Gastroesophageal sphincter (tissue), 4 donors: ENCODE data around the gene COA3. TPM values are rescaled to one million over a fixed set of nuclear protein-coding genes. Genes with fewer than 3 reads are reported as not detected.

Experiments
- ATAC-seq: fragments of 150-250 bp; one replicate; pipeline ENCODE4 v1.9.1; 2016; ENCODE audit warnings: mild to moderate bottlenecking, moderate library complexity
- H3K27ac ChIP-seq, 4 donors: fragments of 200-600 bp; sonication (generic) in 3 of 4; 1 replicate in 3 of 4; 2 replicates in 1 of 4; pipeline ENCODE4 v1.5.1; 2016 to 2019
- H3K27me3 ChIP-seq: fragments of 200-600 bp; sonication (generic); one replicate; pipeline ENCODE4 v1.5.1; 2019
- H3K36me3 ChIP-seq, 2 donors: fragments of 200-600 bp; sonication (generic); one replicate each; pipeline ENCODE4 v1.5.1; 2019; ENCODE audit warnings: control low read depth in 1 of 2
- H3K4me1 ChIP-seq, 3 donors: fragments of 200-600 bp; sonication (generic); 1 replicate in 2 of 3; 2 replicates in 1 of 3; pipeline ENCODE4 v1.5.1; 2016 to 2019; ENCODE audit warnings: control low read depth in 2 of 3
- H3K4me3 ChIP-seq, 2 donors: fragments of 200-600 bp; sonication (generic); one replicate each; pipeline ENCODE4 v1.5.1; 2019; ENCODE audit warnings: mild to moderate bottlenecking in 1 of 2, moderate library complexity in 1 of 2
- H3K9me3 ChIP-seq, 3 donors: fragments of 200-600 bp; sonication (generic); one replicate each; pipeline ENCODE4 v1.5.1; 2017 to 2019; ENCODE audit warnings: control low read depth in 2 of 3
- EP300 ChIP-seq: sonication (generic); formaldehyde crosslinking; IDR thresholded peaks from one replicate; pipeline ENCODE4 v1.6.1; 2017; ENCODE audit warnings: antibody characterized with exemption, mild to moderate bottlenecking
- POLR2A ChIP-seq, 2 donors: fragments of 450-650 bp; IDR thresholded peaks; one replicate each; pipeline ENCODE4 v1.6.1; 2017; ENCODE audit warnings: antibody characterized with exemption in 2 of 2, mild to moderate bottlenecking in 2 of 2, moderate library complexity in 1 of 2
- POLR2AphosphoS5 ChIP-seq: sonication (generic); formaldehyde crosslinking; IDR thresholded peaks from one replicate; pipeline ENCODE4 v1.6.1; 2017; ENCODE audit warnings: antibody characterized with exemption
- WGBS, 2 donors: methylation state at CpG; one replicate each; pipeline ENCODE4 v1.1.5; 2018; ENCODE audit warnings: low coverage in 1 of 2; 5-methylcytosine and 5-hydroxymethylcytosine counted together
- total RNA-seq, 4 donors: library from RNA; depleted of rRNA; stranded (reverse); fragments of >200 nt; gene quantifications; one replicate each; pipeline ENCODE4 v1.1.0, GENCODE V29; 2016
- TF ChIP-seq, protein P1 (sequence below), 4 experiments: fragments of 200-600 bp in 2 of 4; fragments of 450-650 bp in 2 of 4; sonication (generic) in 1 of 4; IDR thresholded peaks; one replicate each; pipeline ENCODE4 v1.5.1; 2017 to 2019; ENCODE audit warnings: antibody characterized with exemption in 4 of 4, mild to moderate bottlenecking in 2 of 4, moderate library complexity in 2 of 4

The COA3 gene
- total RNA-seq, 4 donors from 2014 or later, result 55.3 to 81.4 (median 66.8) TPM

DNA sequence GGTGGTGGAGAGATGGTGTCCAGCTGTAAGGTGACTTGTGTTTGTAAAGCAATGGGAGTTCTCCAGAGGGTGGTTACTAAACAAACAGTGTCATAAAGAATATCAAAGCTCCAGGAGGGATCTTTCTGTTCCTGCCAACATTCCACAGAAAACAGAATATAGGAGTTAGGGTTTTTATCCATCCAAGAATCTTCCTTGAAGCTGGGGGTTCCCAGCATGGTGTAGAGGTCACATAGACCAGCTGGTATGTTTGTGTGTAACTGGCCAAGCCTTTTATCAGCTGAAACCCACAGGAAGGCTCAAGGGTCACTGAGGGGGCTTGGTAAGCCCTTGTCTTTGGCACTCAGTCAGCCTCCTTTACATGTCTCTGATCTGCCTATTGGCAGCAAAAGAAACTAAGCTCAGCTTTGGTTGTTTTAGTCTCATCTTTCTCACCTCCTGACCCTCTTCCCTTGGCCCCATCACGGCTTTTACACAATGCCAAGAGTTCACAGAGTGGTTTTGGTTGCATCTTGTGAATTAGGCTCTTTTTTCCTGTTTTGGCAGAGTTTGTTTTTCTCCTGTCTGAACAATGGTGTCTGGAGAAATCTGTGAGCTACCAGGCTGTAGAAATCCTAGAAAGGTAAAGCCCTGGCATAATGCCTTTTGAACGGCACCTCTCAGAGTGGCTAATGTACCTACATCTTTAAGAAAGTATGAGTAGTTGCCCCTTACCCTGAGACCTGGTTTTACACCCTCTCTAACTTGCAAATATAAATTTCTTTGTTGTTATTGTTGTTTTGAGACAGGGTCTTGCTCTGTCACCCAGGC is 4.8 kb upstream of the COA3 start:
- Histone ChIP-seq H3K27ac (peak overlapping the region in 2 of 4 donors; percentile 67 to 78), H3K4me1 (peaks cover 0 to 44% (median 3%) of the 10 kb centered on the region in 3 donors), H3K36me3 (no peaks in the 10 kb centered on the region), H3K4me3 (no peak overlapping the region), H3K27me3 (no peaks in the 10 kb centered on the region), H3K9me3 (no peaks in the 10 kb centered on the region)
- ATAC-seq, result no peak
- WGBS, 2 donors, result 33 to 44% methylated on average over 2 of the region's 2 CpGs
- TF ChIP-seq POLR2AphosphoS5, result no peak
- no peak for TF ChIP-seq EP300
- TF ChIP-seq, protein P1, sequence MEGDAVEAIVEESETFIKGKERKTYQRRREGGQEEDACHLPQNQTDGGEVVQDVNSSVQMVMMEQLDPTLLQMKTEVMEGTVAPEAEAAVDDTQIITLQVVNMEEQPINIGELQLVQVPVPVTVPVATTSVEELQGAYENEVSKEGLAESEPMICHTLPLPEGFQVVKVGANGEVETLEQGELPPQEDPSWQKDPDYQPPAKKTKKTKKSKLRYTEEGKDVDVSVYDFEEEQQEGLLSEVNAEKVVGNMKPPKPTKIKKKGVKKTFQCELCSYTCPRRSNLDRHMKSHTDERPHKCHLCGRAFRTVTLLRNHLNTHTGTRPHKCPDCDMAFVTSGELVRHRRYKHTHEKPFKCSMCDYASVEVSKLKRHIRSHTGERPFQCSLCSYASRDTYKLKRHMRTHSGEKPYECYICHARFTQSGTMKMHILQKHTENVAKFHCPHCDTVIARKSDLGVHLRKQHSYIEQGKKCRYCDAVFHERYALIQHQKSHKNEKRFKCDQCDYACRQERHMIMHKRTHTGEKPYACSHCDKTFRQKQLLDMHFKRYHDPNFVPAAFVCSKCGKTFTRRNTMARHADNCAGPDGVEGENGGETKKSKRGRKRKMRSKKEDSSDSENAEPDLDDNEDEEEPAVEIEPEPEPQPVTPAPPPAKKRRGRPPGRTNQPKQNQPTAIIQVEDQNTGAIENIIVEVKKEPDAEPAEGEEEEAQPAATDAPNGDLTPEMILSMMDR (IDR thresholded peaks at IDR 0.05), result no peak
- no peak for TF ChIP-seq POLR2A (IDR thresholded peaks at IDR 0.05)

GRCh38 chr17:42798011-42798382 is 507 bp downstream of the COA3 start:
- Histone ChIP-seq H3K27ac (peak overlapping the region; percentile 11 to 84 (median 78)), H3K9me3 (no peaks in the 10 kb centered on the region), H3K4me3 (peak overlapping the region; percentile 64 to 80), H3K36me3 (peaks cover 0 to 30% of the 10 kb centered on the region in 2 donors), H3K27me3 (no peaks in the 10 kb centered on the region), H3K4me1 (peaks cover 5 to 31% (median 11%) of the 10 kb centered on the region in 3 donors)
- no peak for TF ChIP-seq POLR2AphosphoS5
- TF ChIP-seq, protein P1 (IDR thresholded peaks at IDR 0.05), result no peak
- TF ChIP-seq EP300, result no peak
- TF ChIP-seq POLR2A (IDR thresholded peaks at IDR 0.05), result no peak
- WGBS, 2 donors, result 13 to 21% methylated on average over 4 to 6 of the region's 10 CpGs
- ATAC-seq, result no peak

DNA sequence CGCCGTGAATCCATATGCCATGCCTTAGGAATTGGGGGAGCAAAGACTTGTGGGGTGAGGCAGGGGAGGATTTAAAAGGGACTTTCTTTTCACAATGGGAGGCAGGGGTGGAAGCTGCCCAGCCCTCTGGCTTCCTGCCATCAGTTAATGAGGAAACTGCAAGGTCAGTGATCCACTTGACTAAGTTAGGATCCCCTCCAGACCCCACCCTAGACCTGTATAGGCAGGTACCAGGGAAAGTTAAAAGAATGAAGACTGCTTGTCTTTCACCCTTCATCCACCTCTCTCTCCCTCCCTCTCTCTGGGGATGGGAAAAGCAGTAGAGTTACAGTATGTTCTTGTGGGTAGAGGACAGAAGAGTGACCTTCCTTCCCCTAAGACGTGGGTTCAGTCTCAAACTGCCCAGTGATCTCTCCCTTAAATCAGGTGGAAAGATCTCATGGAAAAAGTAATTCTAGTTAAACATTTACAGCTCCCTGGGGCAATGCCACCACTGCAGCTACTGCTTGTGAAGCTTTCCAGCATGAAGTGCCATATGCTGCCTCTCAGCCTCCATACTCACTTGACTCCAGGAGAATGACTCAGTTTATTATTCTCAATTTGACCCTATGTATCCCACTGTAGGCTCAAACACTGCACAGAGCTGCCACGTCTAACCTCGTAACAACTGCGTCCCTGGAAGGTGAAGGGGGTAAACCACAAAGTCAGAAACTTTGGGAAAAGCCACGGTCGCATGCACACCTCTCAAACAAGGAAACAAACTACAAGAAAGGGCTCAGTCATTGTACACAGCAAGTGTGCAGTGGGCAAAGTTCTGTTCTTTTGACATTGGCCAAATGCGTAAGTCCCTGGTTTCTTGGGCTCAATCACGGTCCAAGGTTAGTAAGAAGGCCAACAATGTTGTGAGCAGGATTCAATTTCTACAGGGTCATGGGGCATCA is 1.2 kb downstream of the COA3 start:
- 58 to 87% methylated on average over 5 of the region's 10 CpGs for WGBS, 2 donors
- no peak for TF ChIP-seq POLR2AphosphoS5
- TF ChIP-seq, protein P1 (IDR thresholded peaks at IDR 0.05), result no peak
- TF ChIP-seq EP300, result no peak
- no peak for TF ChIP-seq POLR2A (IDR thresholded peaks at IDR 0.05)
- H3K27ac ChIP-seq, result peak overlapping the region in 2 of 4 donors; percentile 77 to 84

DNA sequence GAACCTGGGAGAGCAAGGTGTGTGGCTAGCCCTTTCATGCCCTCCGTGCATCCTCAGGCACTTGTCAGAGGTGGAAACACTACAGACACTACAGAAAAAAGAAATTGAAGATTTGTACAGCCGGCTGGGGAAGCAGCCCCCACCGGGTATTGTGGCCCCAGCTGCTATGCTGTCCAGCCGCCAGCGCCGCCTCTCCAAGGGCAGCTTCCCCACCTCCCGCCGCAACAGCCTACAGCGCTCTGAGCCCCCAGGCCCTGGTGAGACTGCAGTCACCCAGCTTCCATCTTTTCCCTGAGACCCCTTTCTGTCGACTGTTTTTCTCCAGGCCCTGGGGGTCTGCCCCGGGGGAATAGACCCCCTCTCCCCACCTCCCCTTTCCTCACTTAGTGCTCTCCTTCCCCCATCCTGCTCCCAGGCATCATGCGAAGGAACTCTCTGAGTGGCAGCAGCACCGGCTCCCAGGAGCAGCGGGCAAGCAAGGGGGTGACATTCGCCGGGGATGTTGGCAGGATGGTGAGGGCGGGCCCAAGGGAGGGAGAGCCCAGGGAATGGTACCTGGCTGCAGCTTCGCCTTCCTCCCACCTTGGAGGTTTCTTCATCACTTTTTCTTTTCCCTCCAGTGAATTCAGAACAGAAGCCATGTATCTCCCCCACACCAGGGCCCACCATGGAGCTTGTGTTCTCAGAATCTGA is 2.3 kb downstream of the COA3 start:
- no peak for ATAC-seq
- peaks cover 0 to 30% of the 10 kb centered on the region in 2 donors for H3K36me3 ChIP-seq
- H3K4me1 ChIP-seq, result peaks cover 5 to 29% (median 11%) of the 10 kb centered on the region in 3 donors
- no peak for TF ChIP-seq POLR2A (IDR thresholded peaks at IDR 0.05)
- TF ChIP-seq, protein P1 (IDR thresholded peaks at IDR 0.05), result no peak
- no peaks in the 10 kb centered on the region for H3K27me3 ChIP-seq
- WGBS, 2 donors, result 84 to 95% methylated on average over 5 to 9 of the region's 18 CpGs
- no peak overlapping the region for H3K4me3 ChIP-seq
- H3K9me3 ChIP-seq, result no peaks in the 10 kb centered on the region
- no peak overlapping the region for H3K27ac ChIP-seq

More for the DNA sequence above, 1.2 kb downstream of the COA3 start:
- no peak for ATAC-seq
- peaks cover 5 to 29% (median 11%) of the 10 kb centered on the region in 3 donors for H3K4me1 ChIP-seq
- H3K4me3 ChIP-seq, result peak overlapping the region; percentile 64 to 80
- peaks cover 0 to 30% of the 10 kb centered on the region in 2 donors for H3K36me3 ChIP-seq
- no peaks in the 10 kb centered on the region for H3K9me3 ChIP-seq
- H3K27me3 ChIP-seq, result no peaks in the 10 kb centered on the region
